Measurements from ENCODE around the gene GAS7.
A peak's percentile ranks its signal among the peaks of the same experiment; 100 is the strongest.
"Not testable (repeated sequence)": the region's sequence is repeated elsewhere in the genome, so short reads cannot be mapped to it uniquely, and the experiment has no call there.

GAS7 gene

GRCh38 chr17:10109146-10109545 lies 89.3 kb downstream of the GAS7 start:
- no peak for DNase-seq (ENCODE audit: low spot score)

GRCh38 chr17:10107316-10108165 lies 90.9 kb downstream of the GAS7 start:
- peak; percentile 67 for DNase-seq (ENCODE audit: low spot score)

- DNase-seq (ENCODE audit: low spot score): no peak
Observed at GRCh38 chr17:10106067-10106466, 92.3 kb downstream of the GAS7 start.

- DNase-seq (ENCODE audit: low spot score): no peak
Observed at GRCh38 chr17:10105513-10106001, 92.8 kb downstream of the GAS7 start.

- DNase-seq (ENCODE audit: low spot score): no peak
Observed at GRCh38 chr17:10103712-10104111, 94.7 kb downstream of the GAS7 start.

GRCh38 chr17:10102817-10103216 lies 95.6 kb downstream of the GAS7 start:
- DNase-seq (ENCODE audit: low spot score): no peak

GRCh38 chr17:10099051-10099571 lies 99.3 kb downstream of the GAS7 start:
- no peak for DNase-seq (ENCODE audit: low spot score)

GRCh38 chr17:10096596-10096995 lies 101.8 kb downstream of the GAS7 start:
- DNase-seq (ENCODE audit: low spot score): no peak

GRCh38 chr17:10095295-10095694 lies 103.1 kb downstream of the GAS7 start:
- not testable (repeated sequence) for DNase-seq (ENCODE audit: low spot score)

GRCh38 chr17:10094797-10095196 lies 103.6 kb downstream of the GAS7 start:
- no peak for DNase-seq (ENCODE audit: low spot score)

GRCh38 chr17:10092595-10092994 lies 105.8 kb downstream of the GAS7 start:
- no peak for DNase-seq (ENCODE audit: low spot score)

- DNase-seq (ENCODE audit: low spot score): no peak
Observed at GRCh38 chr17:10091046-10091445, 107.4 kb downstream of the GAS7 start.

- DNase-seq (ENCODE audit: low spot score): no peak
Observed at GRCh38 chr17:10089196-10089804, 109.1 kb downstream of the GAS7 start.

GRCh38 chr17:10088444-10088843 lies 110.0 kb downstream of the GAS7 start:
- DNase-seq (ENCODE audit: low spot score): no peak

- DNase-seq (ENCODE audit: low spot score): peak; percentile 14
Observed at GRCh38 chr17:10087355-10087754, 111.1 kb downstream of the GAS7 start.

GRCh38 chr17:10083864-10084263 lies 114.5 kb downstream of the GAS7 start:
- DNase-seq (ENCODE audit: low spot score): no peak

- no peak for DNase-seq (ENCODE audit: low spot score)
Observed at GRCh38 chr17:10082795-10083194, 115.6 kb downstream of the GAS7 start.

GRCh38 chr17:10081571-10082169 lies 116.7 kb downstream of the GAS7 start:
- DNase-seq (ENCODE audit: low spot score): no peak

GRCh38 chr17:10077561-10078299 lies 120.7 kb downstream of the GAS7 start:
- no peak for DNase-seq (ENCODE audit: low spot score)

- DNase-seq (ENCODE audit: low spot score): no peak
Observed at GRCh38 chr17:10075919-10076318, 122.5 kb downstream of the GAS7 start.

GRCh38 chr17:10073941-10074340 lies 124.5 kb downstream of the GAS7 start:
- DNase-seq (ENCODE audit: low spot score): no peak

All from Ammon's horn (tissue), 1 donor.